Endometrial microvascular endothelial cells (primary cell): Measurements from ENCODE around the gene CMIP. TPM values are rescaled to one million over a fixed set of nuclear protein-coding genes. Genes with fewer than 3 reads are reported as not detected.
"Not testable (repeated sequence)": the region's sequence is repeated elsewhere in the genome, so short reads cannot be mapped to it uniquely, and the experiment has no call there.

ENCODE experiments used
- in situ Hi-C: cut with HindIII; loops from 2 replicates; pipeline ENCODE4 v1.10.0; 2017; ENCODE audit warnings: low sequenced_read_pairs, low pct_unique_long_range_greater_than_20kb; ENCODE audit errors: inconsistent ontology term
- total RNA-seq: library from RNA; depleted of rRNA; stranded (reverse); fragments of >200 nt; gene quantifications from one replicate; pipeline ENCODE4 v1.2.3, GENCODE V29; 2015; ENCODE audit errors: inconsistent ontology term

CMIP gene
- total RNA-seq, 1 donor from 2014 or later = 16.5 TPM

DNA sequence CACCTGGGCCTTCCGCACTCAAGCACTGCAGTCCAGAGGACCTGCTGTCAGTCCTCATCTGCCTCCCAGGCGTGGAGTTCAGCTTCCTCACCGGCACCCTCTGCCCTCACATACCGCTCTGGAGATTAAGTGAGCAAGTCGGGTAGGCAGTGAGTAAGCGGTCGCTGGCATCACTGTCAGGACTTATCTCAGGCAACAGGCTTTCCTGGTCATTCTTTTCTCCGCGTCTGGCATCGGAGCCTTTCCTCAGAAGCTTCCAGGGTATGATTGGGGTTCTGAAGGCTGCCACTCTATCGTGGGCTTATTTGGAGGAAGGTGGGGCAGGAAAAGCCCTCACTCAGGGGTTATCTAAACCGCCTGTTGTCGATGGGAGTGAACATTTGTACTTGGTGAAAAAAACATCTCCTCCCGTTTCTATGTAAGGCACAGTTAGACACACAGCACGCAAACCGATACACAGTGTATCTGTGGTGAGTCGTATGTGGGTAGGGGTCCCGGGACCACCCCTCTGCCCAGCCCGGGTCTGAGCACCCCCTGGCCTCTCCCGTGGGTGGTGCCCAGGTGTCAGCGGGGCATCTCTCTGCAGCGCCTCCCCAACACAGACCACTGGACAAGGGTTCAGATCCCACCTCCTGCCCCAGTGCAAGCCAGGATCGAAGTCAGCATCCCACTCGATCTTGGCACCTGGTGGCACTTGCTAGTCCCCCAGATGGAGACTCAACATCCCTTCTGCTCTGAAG, 242.0 kb downstream of the CMIP start:
- in situ Hi-C loops = no loop called here

GRCh38 chr16:81687131-81687456, 242.5 kb downstream of the CMIP start:
- in situ Hi-C loops = no loop called here

DNA sequence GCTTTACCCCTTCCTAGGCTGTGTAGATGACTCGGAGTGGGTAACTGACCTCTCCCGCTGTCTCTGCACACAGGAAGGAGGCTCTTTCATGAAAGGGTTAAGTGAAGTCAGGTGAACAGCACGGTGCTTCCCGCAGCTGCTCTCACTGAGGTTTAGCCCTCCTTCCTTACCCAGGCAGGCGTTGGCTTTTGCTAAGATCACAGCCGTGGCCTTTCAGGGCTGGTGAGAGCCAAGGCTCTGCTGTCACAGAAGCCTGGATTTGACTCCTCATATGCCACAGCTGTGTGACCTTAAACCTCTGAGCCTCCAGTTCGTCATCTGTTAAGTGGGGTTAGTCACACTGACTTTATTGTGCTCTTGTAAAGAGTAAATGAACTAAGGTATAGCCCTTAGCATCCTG, 243.6 kb downstream of the CMIP start:
- in situ Hi-C loops = no loop called here

- in situ Hi-C loops = not testable (repeated sequence)
Measured at GRCh38 chr16:81688839-81689238, 244.2 kb downstream of the CMIP start.

- in situ Hi-C loops = no loop called here
Measured at GRCh38 chr16:81692021-81692420, 247.4 kb downstream of the CMIP start.

DNA sequence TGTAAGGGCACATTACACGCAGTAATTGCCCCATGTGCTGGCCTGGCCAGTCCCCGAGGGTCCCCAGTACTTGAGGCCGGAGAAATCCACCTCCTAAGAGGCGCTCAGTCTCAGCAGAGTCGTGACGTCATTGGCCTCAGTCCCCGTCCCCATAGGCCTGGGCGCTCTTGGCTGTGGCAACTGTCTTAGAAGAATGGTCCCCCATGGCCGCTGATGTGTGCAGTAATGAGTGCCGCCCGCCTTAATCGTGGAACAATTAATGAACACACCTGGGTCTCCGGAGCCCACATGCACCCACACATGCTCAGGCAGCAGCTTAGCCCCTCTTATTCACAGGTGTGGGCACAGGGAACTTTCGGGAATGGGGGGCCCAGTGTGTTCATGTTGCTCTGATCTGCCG, 248.0 kb downstream of the CMIP start:
- in situ Hi-C loops = no loop called here

- in situ Hi-C loops = no loop called here
Measured at GRCh38 chr16:81693041-81693743, 248.6 kb downstream of the CMIP start.

DNA sequence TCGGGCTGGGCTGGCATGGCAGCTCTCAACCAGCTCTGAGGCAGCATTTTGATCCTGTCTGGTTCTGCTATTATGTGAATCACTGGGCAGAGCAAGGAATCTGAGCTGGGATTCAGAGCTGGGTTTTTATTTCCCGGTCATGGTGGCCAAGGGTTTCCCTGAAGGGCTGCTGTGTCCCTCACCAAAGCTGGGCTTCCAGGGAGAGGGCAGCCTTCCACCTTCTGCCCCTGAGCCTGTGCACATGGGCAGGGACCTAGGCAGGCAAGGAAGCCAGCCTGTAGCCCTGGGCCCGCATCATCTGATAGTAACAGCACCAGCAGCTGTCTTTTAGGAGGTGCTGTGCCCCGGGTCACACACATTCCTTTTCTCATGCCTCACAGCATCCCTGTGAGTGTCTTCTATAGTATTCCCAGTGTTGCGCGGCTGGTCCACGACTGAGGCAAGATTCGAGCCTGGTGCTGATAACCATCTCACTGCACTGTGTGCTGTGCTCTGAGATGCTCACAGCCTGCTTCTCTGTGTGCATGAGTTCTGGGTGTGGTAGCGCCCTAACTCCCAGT, 249.2 kb downstream of the CMIP start:
- in situ Hi-C loops = no loop called here

- in situ Hi-C loops = no loop called here
Measured at GRCh38 chr16:81694494-81695280, 250.1 kb downstream of the CMIP start.

DNA sequence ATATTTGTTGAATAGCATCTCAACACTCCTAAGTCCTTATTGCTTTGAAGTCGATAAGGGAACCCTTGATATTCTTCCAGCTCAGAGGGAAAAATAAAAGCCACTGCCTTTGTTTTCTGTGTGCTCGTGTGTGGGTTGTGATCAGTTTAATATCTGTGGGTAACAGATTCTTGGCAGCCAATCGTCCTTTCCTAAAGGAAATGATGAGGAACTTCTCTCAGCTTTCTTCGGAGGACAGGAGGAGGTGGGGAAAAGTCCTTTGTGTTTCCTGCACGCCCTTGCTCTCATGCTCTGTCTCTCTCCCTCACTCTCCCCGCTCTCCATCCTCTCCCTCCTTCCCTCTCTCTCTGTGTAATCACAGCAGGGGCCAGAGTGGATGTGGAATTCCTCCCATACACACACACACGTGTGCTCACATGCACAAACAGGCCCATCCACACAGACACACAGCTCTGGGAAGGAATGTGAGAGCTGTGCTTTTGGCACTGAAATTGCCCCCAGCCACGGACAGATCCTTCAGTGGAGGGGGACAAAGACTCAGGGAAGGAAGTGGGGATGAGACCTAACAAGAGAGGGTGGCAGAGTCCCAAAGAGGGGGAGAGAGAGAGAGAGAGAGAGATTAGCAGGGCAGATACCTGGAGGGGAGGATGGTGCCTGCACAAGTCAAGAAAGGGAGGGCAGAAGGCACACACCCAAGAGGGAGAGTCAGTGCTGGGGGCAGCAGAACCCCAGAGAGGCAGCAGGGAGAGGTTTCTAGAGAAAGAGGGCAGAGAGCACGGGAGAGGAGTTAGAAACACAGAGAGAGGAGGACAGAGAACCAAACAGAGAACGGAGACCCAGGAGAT, 250.9 kb downstream of the CMIP start:
- in situ Hi-C loops = no loop called here

DNA sequence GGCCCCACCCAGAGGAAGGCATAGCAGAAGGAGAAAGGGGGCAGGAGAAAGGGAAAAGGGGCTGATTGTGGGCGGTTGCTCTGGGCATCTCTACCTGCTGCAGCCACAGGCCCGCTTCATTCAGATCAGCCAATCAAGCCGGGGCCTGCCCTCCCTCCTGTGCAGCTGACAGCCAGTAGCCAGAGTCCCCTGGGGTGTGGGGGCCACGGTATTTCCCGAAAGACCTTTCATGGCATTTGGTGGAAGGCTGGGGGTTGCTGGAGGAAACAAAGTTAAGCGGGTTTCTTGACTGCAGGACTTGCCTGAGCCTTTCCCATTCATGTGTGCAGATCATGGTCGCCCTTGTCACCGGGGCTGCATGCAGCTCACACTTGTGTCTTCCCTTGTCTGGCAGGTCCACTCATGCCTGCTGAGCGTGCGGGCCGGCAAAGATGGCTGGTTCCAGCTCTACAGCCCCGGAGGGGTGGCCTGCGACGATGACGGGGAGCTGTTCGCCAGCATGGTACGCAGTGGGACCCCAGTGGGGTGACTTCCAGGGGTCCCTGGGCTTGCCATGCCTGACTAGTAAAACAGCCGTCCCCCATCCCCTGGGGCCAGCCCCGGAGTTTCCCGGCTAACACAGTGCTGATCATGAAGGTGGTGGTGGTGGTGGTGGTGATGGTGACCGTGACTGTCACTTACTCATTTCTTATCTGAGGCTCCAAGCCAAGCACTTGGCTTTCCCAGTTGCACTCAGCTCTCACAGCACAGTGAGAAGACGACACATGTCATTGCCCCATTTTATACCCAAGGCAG, 251.8 kb downstream of the CMIP start:
- in situ Hi-C loops = no loop called here

- in situ Hi-C loops = no loop called here
Measured at GRCh38 chr16:81696961-81697615, 252.5 kb downstream of the CMIP start.

DNA sequence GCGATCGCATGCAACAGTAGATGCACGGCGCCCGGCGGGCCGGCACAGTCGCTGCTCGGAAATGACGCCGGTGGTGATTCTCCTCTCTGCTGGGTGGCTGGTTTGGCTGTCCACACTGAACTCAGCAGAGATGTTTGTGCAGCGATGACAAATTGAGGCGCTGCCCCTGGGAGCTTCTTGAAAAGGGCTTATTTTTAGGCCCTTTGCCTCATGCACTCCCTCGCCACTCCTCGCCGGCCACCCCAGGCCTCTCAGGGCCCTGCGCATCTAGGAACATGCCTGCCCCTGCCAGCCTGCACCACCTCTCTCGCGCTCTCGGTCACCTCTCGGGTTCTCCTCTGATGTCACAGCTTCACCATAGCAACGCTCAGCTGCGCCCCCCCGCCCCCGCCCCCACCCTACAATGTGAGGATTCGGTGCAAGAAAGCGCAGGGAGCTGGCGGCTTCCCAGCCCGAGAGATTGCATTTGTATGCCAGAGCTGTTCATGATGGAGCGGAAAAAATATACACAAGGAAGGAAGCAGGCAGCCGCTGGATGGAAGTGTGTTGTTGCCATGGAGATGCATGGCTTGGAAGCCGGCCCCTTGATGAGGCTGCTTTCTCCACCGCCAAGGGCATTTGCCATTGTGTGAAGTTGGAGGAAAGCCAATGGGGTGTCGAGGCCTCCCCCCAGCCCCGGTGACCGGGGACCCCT, 253.2 kb downstream of the CMIP start:
- in situ Hi-C loops = no loop called here

DNA sequence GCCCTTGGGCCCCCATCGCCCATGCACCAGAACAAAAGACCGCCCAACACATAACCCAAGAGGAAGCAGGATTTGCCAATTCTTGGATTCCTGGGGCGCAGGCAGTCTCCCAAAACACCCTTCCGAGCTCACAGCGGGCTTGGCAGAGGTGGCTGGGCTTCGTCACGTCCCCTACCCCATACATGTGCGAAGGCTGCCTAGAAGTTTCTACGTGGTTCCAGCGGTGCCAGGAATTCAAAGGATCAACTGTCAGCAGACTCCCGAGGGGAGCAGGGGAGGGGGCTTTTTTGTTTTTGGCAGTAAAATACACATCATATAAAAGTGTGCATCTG, 253.7 kb downstream of the CMIP start:
- in situ Hi-C loops = no loop called here

DNA sequence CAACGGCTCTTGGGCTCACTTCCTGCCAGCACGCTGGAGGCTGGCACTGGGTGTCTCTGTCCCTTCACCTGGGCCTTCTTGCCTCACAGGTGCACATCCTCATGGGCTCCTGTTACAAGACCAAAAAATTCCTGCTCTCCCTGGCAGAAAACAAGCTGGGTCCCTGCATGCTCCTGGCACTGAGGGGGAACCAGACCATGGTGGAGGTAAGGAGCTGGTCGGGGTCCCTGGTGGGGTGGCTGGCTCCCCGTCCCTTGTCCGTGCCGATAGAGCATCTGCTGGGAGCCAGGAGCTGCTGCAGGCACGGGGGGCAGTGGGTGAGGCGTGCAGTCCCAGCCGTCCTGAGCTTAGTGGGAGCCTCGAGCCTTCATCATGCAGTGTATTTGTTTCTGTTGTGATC, 255.0 kb downstream of the CMIP start:
- in situ Hi-C loops = no loop called here

DNA sequence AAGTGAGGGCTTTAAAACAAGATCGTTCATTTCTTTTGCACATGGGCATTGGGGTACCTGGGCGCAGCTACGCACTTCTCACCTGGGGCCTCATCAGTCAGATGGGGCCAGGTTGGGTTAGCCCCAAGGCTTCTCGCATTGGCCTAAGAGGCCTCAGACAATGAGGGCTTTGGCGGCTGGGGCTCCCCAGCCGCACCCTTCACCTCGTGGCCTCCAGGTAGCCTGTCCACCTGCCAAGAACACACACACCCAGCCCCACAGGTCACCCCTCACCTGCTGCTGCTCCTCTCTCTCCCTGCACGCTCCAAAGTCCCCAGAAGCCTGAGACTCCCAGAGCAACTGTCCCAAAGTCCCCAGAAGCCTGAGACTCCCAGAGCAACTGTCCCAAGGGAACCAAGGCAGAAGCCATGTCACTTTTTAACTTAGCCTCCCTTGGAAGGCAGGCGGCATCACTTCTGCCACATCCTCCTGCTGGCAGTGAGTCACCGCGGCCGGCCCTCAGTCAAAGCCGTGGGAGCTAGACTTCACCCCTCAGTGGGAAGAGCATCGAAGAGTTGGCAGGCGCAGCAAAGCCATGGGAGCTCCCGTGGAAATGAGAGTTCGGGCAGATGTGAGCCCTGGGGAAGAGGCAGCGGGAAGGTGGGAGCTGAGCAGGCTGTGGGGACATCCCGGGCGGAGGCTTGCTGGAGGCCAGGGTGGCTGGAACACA, 255.6 kb downstream of the CMIP start:
- in situ Hi-C loops = no loop called here

- in situ Hi-C loops = no loop called here
Measured at GRCh38 chr16:81700780-81701165, 256.2 kb downstream of the CMIP start.
